Measurements from ENCODE around the gene RARB.

The RARB gene

DNA sequence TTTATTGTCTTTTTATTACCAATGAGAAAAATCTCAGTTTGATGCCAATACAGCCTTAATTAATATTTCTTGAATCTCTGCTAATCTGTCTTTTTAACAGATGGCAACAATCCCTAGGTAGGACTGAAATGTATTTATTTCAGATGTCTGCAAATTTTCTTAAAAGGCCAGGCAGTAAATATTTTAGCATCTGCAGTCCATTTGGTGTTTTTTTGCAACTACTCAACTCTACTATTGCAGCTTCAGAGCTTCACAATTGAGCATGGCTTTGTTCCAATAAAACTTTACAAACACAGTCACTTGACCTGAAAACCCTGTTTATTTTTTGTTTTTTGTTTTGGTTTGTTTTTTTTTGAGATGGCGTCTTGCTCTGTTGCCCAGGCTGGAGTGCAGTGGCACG, 82.7 kb downstream of the RARB start:
- no peak for DNase-seq

DNA sequence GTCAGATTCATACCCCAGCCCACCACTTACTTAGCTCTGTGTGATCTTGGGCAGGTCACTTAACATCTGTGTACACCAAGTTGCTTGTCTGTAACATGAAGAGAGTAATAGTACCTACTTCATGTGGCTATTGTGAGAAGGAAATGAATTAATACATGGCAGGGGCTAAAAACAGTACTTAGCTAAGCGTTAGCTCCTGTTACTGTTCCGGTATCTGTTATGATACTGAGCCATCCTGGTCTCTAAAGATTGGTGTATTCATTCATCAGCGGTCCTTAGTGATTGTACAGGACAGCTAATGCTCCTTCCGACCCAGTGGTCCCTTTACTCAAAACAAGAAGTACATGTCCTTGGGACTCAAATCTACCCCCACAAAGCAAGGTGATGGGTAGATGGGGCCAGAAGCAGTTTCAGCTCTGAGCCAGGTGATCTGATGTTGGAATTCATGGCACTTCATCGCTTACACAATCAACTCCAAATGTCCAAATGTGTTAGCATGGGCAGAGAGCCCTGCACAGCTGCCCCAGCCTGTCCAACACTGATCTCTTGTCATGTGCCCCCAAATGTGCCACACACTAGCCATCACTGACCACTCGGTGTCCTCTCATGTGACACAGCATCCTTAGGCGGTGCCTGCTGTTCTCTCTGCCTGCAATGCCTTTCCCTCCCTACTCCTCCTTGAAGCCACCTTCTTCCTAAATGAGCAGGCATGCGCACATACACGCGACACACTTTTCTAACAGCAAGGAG, 84.1 kb downstream of the RARB start:
- no peak for DNase-seq

DNA sequence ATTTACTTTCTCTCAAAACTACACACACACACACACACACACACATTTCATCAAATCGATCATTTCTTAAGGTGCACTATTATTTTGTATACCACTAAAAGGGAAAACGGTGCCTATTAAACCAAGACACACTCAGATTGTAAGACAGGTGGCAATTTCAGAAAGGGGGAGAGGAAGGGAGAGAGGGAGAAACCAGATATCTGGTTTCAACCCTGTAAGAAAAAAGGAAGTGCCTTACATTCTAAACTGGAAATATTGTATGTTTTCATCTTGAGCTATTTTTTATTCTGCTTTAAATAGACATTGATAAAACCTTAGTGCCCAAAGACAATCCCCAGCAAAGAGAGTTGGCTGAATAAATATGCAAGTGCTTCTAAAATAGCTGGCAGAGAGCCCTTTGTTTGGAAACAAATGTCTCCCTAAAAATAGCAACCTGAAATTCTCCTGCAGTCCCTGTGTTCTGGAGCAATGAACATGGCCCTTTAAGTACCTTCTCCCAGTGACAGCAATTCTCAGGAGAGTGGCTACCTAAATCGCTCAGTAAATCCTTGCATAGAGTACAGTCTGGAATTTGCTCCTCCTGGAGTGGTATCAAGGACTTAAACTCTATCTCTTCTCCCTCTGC, 85.7 kb downstream of the RARB start:
- no peak for DNase-seq

DNA sequence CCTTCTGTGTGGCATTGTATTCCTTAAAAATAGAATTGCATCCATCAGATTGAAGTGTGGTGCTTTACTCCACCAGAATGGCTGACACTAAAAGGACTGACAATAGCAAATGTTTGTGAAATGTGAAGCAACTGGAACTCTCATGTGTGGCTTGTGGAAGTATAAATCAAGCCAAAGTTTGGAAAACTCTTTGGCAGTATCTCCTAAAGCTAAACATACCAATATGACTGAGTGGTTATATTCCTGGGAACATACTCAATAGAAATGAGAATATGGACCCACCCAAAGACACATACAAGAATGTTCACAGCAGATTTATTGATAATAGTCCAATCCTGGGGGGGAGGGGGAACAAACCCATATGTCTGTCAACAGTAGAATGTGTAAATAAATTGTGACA, 87.1 kb downstream of the RARB start:
- no peak for DNase-seq

DNA sequence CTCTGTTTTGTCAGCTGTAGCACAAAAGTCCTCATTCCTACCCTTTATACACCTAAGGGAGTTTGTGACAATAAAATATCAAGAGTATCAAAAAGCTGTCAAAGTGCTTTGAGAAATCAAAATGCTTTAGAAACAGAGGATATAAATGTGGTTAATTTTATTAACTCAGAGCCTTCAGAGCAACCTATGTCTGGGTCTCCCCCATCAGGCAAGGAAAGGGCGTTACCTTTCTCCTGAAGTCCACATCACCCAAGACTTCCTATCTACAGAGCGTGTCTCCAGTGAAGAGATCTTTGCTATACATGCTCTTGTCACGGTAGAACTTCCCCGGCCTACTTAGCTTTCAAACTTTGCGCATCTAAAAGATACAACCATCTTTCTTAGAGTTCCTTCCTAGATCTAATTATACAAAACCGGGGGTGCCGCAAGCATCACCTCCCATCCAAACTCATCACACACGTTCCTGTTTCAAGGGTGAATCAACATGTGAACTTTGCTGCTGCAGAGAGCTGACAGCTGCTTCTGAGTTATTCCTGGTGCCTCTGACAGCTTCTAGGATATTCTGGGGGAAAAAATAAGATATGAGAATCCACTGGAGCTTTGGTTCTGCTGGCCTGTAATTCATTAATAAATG, 93.0 kb downstream of the RARB start:
- no peak for DNase-seq

DNA sequence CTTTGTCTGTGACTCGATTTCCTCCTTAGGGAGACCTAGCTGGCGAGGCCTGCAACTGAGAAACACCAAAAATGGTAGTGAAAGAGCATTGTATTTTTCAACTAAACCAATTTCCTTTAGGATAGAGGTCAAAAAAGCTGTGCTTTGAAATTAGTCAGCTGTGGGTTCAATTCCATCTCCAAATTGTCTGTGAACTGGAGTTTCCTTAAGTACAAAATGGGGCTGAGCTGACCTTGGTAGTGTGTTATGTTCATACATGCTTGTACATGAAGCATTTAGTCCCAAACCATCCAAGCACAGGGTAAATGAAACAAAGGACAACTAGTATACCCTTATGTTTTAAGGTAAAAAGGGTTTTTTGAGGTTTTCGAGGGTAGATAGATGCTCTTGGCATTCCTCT, 99.3 kb downstream of the RARB start:
- DNase-seq, result no peak

DNA sequence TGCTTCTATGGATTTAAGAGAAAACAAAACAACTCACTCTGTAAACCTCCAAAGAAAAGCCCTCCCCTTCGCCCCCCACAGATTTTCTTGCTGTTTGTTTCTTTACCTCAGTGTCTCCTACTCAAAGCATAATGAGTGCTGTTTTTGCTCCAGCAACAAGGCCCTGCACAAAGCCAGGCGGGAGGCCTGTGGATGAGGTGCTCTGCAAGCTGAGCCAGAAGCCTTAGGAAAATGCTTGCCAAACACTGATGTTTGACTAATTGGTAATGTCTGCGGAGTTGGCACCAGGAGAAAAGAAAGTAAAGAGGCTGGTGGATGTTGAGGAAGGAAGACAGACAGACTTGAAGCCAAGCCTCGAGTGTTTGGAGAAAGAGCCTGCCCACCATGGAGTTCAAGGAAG, 99.7 kb downstream of the RARB start:
- DNase-seq, result no peak

DNA sequence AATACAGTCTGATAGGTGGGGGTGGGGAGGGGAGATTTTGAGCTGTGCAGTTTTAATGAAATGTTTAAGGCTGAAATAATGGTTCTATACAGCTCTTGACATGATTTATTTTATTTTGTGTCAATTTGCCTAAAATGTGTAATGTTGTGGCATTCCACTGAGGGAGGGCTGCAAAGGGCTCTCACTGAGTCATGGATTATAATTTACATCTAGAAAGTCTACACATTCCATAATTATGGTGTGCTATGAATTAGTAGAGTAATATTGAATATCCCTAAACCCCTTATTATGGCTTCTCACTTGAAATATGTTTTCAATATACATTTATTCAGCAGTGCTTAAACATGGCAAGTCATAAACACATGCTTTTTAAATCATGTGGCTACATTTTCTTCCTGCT, 103.9 kb downstream of the RARB start:
- no peak for DNase-seq

DNA sequence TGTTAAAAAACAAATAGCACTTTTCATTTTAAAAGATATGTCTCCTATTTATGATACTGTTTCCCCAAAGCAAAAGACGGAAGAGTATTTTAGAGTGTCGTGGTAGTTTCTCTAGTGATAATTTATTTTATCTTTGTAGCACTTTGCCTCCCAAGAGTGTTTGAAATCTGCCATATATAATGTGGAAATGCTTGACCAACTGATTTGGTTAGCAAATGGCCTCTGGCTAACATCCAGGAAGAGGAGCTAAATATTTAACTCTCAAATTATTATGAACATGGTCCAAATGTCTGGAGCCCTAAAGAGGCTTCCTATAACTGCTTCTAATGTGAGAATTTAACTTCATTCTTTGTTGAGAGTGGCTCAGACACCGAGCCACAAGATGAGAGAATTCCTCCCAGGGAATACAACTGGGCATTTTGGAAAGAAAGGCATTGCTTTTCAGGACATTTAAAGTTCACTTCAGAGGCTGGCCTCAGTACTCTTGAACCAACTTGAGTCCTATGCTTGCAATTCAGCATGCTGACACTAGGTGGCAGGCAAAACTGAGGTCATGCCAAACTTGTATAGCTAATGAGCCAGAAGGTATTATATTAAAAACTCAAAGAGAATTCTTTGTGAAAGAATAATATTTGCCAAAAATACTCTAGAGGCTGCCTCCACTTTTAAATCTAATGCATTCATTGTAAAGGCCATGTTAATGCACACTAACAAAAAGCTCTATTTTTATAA, 104.5 kb downstream of the RARB start:
- no peak for DNase-seq

DNA sequence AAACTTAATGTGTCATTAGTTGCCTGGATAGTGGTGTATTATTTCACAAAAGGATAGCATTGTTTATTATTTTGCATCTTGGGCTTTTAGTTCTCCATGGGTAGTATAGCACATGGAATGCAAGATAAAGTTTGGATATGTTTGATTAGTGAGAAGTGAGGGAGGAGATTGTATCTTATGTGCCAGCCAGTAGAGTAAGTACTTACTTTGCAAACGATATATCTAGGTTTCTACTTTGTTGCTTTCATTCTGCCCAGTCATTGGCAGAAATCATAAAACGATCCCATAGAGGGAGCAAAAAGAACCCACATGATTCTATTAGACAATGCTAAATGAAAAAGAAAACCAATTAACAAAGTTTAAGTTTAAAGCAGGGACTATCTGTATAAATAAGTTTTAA, 105.3 kb downstream of the RARB start:
- no peak for DNase-seq

DNA sequence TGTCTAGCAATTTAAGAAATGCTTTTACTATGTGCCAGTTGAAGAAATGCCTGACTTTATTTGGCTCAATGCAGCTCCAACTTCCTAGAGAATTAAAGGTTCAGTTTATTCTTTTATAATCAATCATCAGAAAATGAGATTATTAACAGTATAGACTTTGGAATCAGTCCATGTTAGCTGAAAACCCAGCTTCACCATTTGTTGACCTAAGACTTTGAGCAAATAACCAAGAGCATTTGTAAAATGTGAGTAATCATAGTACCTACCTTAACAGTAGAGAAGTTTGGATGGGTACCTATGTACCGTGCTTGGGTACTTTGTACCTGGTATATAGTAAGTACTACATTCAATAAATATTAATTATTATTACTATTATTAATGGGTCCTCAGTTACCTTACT, 105.9 kb downstream of the RARB start:
- no peak for DNase-seq

DNA sequence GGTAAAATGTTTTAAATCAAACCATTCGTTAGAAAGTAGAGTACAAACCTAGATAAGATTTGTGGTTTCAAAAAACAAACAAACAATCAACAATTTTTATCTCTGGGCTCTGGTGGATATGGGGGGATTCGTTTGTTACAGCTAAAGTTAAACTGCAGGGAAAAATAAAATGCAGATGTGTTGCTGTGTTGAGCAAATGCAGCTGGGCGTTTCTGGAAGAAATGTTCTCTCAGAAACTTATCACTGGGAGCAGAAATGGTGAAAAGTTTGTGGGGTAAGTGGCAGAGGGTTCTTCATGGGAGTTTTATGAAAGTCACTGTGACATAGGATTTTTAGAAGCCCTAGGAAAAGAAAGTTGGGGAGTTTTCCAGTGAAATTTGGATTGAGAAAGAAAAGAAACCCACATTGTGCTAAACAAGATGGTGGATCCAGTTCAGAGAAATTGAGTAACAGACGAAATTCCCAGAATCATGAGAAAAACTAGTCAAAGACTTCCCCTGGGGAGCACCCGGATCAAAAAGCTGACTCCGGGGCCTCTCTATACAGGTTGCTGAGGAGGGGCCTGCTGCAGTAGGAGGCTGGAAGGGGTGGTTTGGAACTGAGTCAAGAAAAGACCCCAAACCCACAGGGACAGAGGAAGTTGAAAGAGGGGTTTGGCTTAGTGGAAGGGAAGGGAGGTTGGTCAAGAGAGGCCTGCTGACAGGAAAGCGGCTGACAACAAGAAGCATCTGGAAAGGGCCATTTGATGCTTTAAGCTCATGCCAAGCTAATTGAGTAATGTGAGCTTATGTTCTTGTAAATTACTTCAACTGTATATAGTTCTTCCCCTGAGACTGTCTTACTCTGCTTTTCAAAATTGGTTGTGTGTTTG, 108.7 kb downstream of the RARB start:
- no peak for DNase-seq

DNA sequence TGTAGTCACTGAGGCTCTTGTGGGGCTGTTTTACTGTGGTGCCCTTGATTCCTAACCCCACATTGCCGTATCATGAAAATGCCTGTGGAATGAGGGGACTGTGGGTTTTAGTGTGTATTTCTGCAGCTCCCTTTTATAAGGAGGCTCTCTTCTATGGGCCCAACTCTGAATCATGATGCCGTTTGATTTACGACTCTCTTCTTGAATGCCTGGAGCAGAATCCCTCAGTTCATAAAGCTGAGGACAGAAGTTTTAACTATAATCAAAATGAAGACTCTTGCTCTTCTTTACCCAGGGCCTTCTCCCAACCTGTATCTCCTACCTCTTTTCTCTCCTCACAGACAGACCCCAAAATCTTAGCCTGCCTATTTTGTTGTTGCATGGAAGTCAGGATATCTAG, 109.5 kb downstream of the RARB start:
- no peak for DNase-seq

DNA sequence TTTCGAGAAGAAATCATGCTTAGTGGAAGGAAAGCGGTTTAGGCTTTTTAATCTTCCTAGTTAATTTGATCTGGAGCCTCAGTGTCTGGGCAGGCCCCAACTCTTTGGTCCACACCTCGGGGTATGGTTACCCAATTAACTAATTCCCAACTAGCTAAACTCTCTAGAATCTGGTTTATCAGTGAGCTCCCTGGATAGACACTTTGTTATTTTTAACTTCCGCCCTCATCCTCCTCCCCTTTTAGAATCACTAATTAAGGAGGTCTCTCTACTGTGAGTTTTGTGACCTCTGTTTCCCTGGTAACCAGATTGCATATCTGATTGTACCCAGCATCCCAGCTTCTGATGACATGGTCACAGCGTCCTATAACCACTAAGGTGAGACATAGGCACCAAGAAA, 112.2 kb downstream of the RARB start:
- no peak for DNase-seq

DNA sequence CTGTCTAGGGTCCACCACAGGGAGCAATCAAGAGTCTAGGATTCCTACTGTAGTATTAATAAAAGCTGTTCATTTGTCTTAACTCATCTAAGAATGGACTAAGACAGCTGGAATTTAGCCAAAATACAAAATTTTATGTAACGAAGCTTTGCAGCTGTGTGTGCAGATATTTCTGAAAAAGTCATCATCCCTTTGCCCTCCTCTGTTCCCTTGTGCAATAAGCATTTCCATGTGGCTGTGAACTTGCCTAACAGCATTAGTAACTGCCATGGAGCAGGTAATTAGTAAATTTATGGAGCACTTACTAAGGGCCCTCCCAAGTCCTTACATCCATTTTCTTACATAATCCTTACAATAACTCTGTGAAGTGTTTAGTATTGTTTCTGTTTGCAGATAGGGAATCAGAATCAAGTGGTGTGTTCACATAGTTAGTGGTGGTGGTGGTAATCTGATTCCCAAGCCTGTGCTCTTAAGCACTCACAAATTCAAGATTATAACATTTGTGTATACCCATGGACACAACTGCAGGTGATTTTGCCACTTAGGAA, 114.5 kb downstream of the RARB start:
- no peak for DNase-seq

DNA sequence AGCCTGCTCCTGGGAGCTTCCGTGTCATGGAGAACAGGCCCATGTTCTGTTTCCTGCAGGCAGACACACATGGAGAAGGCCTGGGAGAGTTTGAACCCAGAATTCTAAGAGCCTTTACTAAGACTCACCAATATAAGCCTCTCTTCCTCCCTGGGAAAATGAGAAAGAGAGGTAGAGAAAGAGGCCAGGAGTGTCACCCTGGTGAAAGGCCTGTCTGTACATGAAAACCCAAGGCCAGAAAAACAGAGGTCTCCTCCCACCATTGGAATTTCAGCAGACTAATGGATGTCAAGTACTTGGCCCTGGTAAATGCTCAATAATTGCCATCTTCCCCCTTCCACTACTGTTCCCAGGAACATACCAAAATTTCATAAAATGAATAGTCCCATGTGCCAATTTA, 119.0 kb downstream of the RARB start:
- no peak for DNase-seq

DNA sequence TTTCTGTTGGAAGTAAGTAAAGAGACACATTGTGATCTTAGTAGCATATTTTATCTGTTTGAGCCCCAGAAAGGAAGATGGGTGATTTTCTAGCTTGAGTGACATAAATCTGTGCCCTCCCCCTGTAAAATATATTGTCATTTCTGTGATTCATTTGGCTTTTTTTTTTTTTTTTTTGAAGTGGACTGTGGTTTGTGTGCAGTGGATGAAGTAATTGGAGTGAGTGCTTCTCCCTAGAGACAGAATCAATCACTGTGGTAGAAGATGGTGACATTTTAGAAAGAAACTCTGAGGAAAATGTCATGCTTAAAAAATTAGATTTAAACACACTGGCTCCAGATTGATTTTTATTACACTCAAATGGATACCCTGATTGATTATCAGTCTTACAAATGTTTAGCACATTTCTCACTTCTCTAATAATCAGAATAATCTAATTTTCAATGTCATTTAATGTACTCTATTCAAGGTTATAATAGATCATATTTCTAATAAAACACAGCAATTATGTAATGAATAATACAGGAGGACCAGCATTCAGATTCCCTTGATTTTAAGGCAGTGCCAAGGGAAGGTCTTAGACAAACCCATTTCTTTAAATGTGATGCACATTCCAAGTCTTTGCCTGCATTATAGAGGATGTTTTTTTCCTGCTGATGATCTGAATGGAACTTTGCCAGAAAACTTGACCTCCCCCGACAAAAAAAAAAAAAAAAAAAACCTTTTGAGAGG, 120.0 kb downstream of the RARB start:
- no peak for DNase-seq

DNA sequence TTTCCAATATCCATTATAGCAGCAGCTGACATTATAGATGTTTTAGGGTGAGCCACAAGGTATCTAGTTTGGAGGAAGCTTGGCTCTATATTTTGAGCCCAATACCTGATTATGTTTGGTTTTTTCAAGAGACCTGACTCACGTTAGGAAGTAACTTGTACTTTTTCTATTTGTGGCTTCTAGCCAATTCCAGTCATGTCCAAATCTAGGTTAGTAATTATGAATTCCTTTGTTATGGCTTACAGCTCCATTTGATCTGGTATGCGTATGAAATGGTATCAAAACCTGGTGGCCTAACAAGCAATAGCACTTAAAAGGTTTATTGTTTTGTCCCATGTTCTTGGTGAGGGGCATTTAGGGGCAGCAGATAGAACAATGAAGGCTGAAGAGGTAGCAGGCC, 120.8 kb downstream of the RARB start:
- DNase-seq, result no peak

DNA sequence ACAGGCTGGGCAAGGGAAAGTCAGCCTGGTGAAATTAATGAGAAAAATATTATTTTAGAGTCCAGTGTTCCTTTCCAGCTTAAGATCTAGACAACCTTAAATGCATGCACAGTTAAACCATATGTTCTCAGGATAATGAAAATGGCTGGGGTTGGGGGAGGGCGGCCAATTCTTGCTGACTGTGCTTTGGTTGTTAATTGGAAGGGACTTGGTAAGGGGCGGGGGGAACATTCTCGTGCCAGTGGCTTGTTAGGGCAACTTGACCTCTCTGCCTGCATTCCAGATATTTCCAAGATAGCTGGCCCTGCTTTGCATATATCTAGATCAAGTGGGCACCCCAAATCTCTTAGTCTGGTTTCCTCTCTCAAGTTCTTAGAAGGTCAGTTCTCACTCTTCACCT, 124.2 kb downstream of the RARB start:
- no peak for DNase-seq

DNA sequence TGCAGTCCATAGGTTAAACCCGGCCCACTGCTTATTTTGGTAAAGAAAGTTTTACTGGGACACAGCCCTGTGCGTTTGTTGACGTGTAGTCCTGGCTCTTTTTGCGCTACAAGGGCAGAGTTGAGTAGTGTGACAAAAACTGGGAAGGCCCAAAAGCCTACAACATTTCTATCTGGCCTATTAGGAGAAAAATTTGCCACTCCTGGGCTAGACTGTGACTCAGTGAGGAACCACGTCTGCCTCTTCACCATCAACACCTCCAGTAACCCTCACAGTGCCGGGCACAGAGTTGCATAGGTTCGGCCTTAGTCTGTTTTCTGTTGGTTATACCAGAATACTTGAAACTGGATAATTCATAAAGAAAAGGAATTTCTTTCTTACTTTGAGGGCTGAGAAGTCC, 126.3 kb downstream of the RARB start:
- DNase-seq, result no peak

DNA sequence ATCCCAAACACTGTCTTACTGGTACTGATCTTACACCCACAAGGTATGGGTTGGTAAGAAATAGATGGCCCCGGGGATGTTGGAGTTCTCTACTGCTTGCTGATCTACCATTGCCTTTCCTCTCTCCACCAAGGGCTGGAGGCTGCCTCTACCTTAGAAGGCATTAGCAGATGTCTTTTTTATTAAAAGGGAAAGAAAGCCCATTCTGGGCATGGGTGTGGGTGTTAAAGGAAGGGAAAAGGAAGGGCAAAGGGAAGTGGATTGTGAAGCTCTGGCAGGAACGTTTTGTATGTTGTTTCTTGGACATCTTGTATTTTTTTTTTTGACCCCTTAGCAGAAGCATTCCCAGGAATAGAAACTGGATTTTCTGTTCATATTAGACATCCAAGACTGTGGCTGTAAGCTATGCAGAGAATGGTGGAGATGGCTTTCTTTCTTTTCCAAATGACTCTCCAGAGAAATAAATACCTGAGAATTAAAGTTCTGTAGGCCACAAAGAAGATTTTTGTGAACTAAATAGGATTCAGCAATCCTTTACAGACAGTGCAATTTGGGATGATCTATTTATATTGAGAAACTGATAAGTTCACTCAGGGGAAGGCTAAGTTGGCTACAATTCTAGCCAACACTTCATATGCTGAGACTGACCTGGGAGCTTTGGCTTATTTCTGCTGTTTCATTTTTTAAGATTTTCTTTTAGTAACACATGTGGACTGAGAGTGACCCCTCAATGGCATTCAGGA, 127.8 kb downstream of the RARB start:
- DNase-seq, result no peak
